HG03521 (cell line): ENCODE data around the gene KATNAL2.
"Not testable (repeated sequence)": the region's sequence is repeated elsewhere in the genome, so short reads cannot be mapped to it uniquely, and the experiment has no call there.

Source experiments
- ATAC-seq: cut with Tn5 transposase; IDR thresholded peaks from one replicate; pipeline ENCODE4 v1.9.1; 2021; ENCODE audit warnings: mild to moderate bottlenecking, moderate library complexity; ENCODE audit not compliant: unreplicated experiment

The KATNAL2 gene

DNA sequence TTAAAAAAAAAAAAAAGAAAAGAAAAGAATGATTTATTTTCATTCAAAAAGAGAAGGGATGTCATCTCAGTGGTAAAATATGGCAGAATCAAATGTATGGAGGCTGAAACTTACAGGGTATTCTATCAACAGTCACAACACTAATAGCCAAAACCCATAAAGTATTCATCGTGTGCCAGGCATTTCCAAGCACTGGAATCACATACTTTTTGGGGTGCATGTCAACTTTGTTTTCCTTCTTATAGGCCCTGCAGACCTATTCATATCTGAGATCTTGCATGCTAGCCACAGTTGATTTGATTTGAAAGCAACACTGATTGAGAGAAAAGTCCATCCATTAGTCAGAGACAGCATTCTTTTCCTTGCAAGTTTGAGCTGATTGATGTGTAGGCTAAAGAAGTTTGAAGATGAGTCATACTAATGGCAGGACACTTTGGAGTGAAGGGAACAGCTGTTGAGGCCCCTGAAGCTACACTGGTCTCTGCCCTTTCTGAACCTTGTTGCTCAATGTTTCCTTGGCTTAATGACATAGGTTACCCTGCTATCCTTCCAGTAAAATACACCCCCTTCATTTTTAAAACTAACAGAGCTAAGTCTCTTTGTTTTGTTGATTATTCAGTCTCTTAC lies 22.0 kb downstream of the KATNAL2 start:
- no peak for ATAC-seq

DNA sequence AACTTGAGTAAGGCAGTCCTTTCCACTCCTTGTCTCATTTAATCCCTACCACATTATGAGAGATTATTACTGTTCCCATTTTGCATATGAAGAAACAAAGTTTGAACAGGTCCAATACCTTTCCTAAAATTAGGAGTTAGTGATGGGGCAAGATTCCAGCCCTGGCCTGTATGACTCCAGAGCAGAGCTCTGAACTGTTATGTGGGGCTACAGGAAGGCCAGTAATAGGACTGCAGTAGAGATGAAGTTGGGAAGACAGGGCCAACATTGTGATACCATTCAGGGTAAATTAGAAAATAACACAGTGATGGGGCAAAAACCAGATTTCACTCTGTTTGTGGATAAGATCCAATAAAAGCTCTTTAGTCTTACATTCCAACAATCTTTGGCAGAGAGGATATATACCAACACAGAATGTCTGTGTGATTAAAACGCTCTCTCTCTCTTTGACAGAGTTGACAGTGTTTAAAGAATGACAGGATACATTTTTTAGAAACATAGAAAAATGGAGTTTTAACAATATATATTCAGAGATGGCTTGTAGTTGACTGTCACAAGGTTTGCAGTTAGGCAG lies 22.7 kb downstream of the KATNAL2 start:
- no peak for ATAC-seq

DNA sequence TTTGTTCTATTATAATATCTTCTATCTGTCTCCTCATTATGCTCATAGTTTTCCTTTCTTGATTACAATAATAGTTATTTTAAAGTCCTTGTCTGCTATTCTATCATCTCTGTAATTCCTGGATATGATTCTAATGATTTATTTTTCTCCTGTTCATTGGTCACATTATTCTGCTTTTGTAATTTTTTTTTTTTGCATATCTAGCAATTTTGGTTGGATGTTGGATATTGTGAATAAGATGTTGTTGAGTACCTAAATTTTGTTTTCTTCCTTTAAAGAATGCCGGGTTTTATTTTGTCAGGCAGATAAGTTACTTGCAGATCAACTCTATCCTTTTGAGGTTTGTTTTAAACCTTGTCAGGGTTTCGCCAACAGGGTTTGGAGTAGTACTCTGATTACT lies 25.2 kb downstream of the KATNAL2 start:
- ATAC-seq = no peak

DNA sequence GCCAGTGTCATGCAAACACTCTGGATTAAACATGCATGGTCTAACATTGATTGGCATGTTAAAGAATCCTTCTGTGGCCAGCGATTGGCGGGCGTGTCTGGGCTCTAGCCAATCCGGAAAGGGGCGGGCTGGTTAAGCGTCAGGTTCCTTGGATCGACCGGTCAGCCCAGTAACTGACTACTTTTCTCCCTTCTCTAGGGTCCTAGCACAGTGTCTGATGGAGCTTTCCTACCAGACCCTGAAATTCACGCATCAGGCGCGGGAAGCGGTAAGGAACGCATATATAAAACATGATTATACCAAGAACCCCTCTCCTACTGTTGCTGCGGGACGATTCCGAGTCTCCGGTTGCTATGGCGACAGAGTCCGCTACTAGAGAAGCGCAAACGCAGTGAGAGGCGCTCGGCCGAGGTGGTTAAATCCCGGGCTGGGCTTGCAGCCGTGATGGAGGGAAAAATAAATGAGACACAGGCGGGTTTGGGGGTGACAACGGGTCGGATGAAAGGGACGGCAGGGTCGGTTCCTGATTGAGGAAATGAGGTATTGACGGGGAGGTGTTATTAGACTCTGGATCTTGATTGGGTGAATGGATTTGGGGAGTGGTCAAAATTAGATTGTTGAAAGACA lies 29.4 kb downstream of the KATNAL2 start:
- peak; percentile 93 for ATAC-seq

DNA sequence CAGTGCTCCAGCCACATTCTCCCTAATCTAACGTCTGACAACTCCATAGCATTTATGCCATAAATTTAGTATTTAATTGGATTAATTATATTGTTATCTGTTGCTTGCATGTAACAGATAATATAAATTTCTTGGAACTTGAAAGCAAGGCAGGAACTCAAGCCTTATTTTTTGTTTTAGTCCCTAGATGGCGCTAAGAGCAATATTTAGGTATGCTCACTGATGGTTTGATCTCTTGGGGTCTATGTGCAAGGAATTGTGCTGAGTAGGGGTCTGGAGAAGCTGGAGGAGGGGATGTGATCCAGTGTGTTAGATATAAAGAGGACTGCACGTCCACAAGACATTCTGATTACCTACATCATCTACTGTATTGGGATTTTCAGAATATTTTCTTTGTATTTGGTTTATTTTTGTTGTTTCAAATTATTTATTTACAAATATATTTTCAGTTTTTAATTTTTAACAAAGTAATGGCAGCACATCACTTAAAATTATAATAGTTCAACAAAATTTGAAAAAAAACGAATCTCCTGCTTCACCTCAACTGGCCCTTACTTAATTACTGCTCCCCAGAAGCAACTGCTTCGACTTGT lies 32.8 kb downstream of the KATNAL2 start:
- no peak for ATAC-seq

DNA sequence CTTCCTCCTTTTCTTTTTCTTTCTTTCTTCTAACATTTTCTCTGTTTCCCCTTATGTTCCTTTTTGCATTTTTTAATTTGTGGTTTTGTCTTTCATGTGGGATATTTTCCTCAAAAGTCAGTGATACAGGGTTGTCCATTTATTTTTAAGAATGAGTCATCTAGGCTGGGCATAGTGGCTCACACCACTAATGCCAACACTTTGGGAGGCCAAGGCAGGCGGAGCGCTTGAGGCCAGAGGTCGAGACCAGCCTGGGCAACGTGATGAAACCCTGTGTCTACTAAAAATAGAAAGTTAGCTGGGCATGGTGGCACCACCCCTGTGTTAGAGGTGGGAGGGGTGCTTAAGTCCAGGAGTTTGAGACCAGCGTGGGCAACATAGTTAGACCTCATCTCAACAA lies 35.8 kb downstream of the KATNAL2 start:
- ATAC-seq = no peak

DNA sequence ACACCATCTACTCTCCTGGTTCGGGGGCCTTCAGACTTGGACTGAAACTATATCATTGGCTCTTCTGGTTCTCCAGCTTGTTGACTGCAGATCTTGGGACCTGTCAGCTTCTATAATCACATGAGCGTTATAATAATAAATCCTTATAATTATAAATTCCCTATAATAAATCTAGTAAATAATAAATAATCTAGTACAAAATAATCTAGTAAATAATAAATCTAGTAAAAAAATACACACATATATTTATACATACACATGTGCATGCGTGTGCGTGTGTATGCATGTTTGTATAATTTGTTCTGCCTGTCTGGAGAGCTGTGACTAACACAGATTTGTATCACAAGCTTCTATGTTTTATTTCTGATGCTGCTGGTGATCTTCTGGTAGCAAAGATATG lies 40.8 kb downstream of the KATNAL2 start:
- ATAC-seq = no peak

DNA sequence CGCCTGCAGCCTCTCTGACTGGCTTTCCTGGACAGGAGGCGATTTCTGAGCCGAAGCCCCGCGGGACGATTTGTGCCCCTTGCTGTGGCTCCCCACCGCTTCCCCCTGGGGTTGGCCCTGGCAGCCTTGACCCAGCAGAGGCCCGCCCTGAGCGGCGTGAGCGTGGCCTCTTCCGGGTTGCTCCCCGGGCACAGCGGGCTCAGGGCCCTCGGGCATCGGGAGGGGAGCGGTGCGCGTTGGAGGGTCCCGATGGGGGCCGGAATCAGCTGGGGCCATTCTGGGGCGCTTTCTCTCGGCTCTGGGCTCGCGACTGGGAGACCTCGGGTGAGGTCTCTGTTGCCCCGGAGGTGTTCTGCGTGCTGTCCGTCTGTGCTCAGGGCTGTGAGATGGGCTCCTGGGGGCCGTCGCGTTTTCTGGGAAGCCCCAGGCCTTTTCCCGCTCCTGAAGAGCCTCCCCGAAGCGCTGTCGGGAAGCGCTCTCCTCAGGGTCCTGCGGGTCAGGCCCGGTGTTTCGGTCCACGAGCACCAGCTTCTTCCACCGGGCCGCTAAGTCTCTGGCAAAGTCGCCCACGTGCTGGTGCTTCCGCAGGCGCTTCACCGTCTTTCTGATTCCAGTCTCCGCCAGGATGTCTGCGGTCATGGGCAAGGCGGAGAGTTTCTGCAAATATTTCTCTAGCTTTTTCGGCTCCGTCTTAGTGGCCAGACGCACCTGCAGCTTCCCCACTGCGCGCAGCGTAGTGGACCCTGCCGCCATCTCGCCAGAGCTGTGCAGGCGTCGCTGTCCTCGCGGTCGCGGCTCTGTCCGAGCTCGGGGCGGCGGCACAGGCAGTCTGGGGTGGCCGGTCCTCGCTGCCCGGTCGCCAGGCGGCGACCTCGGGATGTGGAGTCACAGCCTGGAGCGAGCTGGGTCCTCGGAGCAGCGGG lies 46.5 kb downstream of the KATNAL2 start:
- not testable (repeated sequence) for ATAC-seq

DNA sequence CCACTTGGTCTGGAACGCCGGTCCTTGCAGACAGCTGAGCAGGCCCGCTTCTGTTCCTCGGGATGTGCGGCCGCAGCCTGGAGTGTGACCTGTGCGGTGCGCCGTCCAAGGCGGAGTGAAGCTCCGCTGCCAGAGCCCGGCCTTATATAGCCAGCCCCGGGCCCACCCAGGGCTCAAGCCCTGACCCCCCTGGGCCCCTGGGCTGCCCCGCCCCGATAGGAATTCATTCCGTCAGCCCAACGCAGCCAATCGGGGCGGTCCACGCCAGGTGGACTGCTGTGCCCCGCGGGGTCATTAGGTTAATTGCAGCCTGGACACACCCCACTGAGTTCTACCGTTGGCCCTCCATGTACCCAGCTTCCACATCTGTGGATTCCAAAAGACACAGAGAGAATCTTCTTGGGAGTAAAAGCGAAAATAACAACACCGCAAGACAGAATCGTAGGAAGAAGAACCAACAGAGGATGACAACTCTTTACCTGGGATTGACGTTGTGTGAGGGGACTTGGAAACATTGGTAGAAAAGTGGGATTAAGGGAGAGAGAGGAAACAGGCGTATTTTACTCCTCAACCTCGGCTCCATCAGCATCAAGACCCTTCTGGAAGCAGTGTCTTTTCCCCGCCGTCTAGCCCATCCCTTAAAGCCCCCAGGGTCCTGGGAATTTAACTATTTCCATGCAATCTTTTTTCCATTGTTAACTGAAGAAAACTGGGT lies 47.3 kb downstream of the KATNAL2 start:
- ATAC-seq = not testable (repeated sequence)

DNA sequence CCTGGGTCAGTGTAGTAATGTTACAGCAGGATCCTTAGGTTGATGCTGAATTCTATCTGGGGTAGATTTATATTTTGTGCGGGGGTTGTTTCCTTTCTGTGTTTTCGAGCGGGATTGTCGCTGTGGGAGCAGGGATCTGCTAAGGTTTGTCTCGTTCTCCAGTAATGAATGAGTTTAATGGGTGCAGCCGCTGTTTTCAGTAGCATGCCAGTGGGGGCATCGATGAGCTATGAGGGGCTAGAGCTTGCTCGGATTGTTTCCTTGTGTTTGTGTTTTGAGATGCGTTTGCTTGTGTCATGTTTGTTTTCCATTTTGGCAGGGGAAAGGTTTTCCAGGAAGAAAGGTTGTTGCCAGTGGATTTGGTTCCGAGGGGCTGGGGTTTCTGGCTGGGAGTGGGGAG lies 48.9 kb downstream of the KATNAL2 start:
- not testable (repeated sequence) for ATAC-seq

DNA sequence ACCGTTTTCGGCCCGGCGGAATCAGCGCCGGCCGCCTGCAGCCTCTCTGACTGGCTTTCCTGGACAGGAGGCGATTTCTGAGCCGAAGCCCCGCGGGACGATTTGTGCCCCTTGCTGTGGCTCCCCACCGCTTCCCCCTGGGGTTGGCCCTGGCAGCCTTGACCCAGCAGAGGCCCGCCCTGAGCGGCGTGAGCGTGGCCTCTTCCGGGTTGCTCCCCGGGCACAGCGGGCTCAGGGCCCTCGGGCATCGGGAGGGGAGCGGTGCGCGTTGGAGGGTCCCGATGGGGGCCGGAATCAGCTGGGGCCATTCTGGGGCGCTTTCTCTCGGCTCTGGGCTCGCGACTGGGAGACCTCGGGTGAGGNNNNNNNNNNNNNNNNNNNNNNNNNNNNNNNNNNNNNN lies 52.1 kb downstream of the KATNAL2 start:
- ATAC-seq = not testable (repeated sequence)

DNA sequence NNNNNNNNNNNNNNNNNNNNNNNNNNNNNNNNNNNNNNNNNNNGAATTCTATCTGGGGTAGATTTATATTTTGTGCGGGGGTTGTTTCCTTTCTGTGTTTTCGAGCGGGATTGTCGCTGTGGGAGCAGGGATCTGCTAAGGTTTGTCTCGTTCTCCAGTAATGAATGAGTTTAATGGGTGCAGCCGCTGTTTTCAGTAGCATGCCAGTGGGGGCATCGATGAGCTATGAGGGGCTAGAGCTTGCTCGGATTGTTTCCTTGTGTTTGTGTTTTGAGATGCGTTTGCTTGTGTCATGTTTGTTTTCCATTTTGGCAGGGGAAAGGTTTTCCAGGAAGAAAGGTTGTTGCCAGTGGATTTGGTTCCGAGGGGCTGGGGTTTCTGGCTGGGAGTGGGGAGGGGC lies 102.5 kb downstream of the KATNAL2 start:
- ATAC-seq = not testable (repeated sequence)

DNA sequence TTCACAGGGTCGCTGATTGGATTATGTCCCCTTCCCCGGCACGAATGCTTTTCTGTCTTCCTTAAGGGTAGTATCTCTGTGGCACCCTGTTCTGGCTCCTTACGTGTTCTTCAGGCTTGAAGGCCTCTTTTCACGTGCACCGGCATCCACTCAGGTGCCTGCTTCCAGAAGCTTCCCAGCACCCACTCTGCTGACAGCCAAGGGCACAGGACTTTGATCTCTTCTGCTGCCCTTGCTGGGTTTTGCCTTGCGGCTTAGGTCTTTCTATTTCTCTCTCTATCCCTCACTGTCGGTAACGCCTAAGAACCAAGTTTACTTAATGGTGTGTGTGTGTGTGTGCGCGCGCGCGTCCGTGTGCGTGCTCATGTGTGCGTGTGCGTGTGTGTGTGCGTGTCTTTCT lies 103.4 kb downstream of the KATNAL2 start:
- not testable (repeated sequence) for ATAC-seq

DNA sequence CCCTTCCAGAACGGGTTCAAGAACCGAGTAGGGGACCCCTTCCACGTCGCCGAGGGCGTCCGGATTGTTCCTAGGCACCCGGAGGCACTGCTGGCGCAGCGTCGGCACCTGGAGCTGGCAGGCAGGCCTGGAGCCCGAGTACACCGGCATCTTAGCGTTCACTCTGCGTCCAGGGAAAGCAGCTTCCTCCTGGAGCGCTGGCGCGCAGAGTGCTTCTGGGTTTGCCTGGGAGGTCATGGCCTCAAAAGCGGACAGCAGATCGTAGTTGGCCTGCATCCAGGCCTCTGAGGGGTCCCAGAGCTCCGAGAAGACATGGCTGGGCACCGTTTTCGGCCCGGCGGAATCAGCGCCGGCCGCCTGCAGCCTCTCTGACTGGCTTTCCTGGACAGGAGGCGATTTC lies 105.4 kb downstream of the KATNAL2 start:
- ATAC-seq = not testable (repeated sequence)

DNA sequence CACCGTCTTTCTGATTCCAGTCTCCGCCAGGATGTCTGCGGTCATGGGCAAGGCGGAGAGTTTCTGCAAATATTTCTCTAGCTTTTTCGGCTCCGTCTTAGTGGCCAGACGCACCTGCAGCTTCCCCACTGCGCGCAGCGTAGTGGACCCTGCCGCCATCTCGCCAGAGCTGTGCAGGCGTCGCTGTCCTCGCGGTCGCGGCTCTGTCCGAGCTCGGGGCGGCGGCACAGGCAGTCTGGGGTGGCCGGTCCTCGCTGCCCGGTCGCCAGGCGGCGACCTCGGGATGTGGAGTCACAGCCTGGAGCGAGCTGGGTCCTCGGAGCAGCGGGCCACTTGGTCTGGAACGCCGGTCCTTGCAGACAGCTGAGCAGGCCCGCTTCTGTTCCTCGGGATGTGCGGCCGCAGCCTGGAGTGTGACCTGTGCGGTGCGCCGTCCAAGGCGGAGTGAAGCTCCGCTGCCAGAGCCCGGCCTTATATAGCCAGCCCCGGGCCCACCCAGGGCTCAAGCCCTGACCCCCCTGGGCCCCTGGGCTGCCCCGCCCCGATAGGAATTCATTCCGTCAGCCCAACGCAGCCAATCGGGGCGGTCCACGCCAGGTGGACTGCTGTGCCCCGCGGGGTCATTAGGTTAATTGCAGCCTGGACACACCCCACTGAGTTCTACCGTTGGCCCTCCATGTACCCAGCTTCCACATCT lies 106.5 kb downstream of the KATNAL2 start:
- not testable (repeated sequence) for ATAC-seq

DNA sequence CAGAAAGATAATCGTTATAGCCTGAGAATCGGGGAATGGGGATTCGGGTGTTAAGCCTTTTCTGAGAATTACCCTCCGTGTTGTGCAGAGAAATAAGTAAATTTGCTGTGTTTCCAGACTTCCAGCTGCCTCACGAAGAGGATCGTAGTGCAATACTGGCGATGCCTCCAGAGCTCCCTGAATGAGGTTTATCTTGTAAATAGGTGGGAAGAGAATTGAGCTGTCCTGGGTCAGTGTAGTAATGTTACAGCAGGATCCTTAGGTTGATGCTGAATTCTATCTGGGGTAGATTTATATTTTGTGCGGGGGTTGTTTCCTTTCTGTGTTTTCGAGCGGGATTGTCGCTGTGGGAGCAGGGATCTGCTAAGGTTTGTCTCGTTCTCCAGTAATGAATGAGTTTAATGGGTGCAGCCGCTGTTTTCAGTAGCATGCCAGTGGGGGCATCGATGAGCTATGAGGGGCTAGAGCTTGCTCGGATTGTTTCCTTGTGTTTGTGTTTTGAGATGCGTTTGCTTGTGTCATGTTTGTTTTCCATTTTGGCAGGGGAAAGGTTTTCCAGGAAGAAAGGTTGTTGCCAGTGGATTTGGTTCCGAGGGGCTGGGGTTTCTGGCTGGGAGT lies 108.3 kb downstream of the KATNAL2 start:
- ATAC-seq = not testable (repeated sequence)

DNA sequence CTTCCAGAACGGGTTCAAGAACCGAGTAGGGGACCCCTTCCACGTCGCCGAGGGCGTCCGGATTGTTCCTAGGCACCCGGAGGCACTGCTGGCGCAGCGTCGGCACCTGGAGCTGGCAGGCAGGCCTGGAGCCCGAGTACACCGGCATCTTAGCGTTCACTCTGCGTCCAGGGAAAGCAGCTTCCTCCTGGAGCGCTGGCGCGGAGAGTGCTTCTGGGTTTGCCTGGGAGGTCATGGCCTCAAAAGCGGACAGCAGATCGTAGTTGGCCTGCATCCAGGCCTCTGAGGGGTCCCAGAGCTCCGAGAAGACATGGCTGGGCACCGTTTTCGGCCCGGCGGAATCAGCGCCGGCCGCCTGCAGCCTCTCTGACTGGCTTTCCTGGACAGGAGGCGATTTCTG lies 111.3 kb downstream of the KATNAL2 start:
- ATAC-seq = not testable (repeated sequence)

DNA sequence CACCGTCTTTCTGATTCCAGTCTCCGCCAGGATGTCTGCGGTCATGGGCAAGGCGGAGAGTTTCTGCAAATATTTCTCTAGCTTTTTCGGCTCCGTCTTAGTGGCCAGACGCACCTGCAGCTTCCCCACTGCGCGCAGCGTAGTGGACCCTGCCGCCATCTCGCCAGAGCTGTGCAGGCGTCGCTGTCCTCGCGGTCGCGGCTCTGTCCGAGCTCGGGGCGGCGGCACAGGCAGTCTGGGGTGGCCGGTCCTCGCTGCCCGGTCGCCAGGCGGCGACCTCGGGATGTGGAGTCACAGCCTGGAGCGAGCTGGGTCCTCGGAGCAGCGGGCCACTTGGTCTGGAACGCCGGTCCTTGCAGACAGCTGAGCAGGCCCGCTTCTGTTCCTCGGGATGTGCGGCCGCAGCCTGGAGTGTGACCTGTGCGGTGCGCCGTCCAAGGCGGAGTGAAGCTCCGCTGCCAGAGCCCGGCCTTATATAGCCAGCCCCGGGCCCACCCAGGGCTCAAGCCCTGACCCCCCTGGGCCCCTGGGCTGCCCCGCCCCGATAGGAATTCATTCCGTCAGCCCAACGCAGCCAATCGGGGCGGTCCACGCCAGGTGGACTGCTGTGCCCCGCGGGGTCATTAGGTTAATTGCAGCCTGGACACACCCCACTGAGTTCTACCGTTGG lies 112.4 kb downstream of the KATNAL2 start:
- ATAC-seq = not testable (repeated sequence)

DNA sequence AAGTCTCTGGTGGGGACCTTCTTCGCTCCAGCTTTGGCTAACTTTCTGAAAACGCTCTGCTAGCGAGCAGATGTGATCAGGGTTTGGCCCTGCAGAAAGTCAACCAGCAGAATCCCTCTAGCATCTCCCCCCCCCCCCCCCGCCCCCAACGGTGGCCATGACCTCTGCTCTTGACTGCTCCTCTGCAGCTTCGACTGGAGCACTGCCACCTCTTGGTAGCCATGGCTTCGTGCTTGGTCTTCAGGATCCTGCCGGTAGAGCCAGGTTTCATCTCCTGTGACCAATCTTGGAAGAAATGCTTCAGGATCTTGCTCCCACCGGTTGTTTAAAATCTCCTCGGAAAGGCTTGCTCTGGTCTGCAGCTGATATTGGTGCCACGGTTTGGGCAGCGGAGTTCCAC lies 113.5 kb downstream of the KATNAL2 start:
- not testable (repeated sequence) for ATAC-seq
